Measurements from ENCODE around the gene CYP2A7. TPM values are rescaled to one million over a fixed set of nuclear protein-coding genes. Genes with fewer than 3 reads are reported as not detected.

Gene CYP2A7
- total and polyA plus RNA-seq, 2 donors (not counting 1 experiment from before 2014, with no cell fraction given): not detected

GRCh38 chr19:40928850-40929249, 46.8 kb upstream of the CYP2A7 start:
- Histone ChIP-seq H3K4me2 (replicated peaks; ENCODE audit: low read depth, low read length, poor library complexity, severe bottlenecking) (no peak overlapping the region), H3K4me1 (ENCODE audit: control insufficient read depth in 2 of 2, insufficient read depth in 2 of 2, low read length in 2 of 2) (no peaks in the 10 kb centered on the region), H3K27ac (ENCODE audit: low read length in 2 of 2) (no peak overlapping the region), H3K4me3 (ENCODE audit: control extremely low read depth in 1 of 5, extremely low read depth in 1 of 5, insufficient read depth in 1 of 5, low read depth in 2 of 5, low read length in 4 of 5) (no peak overlapping the region), H3K36me3 (replicated peaks in 1 of 2; ENCODE audit: control extremely low read depth in 1 of 2, control insufficient read depth in 1 of 2, extremely low read depth in 1 of 2, insufficient read depth in 2 of 2, low read length in 1 of 2) (no peaks in the 10 kb centered on the region), H4K20me1 (ENCODE audit: control insufficient read depth, insufficient read depth, low read length, poor library complexity, severe bottlenecking) (no peaks in the 10 kb centered on the region), H3K9ac (ENCODE audit: low read length) (no peak overlapping the region), H2AFZ (ENCODE audit: insufficient read depth, low read depth, low read length, poor library complexity, severe bottlenecking) (no peak overlapping the region), H3K79me2 (ENCODE audit: control insufficient read depth, insufficient read depth, low read length) (no peaks in the 10 kb centered on the region), H3K27me3 (replicated peaks in 1 of 4; ENCODE audit: control extremely low read depth in 1 of 4, control insufficient read depth in 3 of 4, insufficient read depth in 4 of 4, low read length in 3 of 4) (peaks cover 0 to 13% (median 0%) of the 10 kb centered on the region in 4 experiments), H3K9me3 (ENCODE audit: control extremely low read depth in 1 of 3, control insufficient read depth in 2 of 3, insufficient read depth in 1 of 3, low read length in 2 of 3) (no peaks in the 10 kb centered on the region)
- TF ChIP-seq CTCF (IDR thresholded peaks at IDR 0.05) (no peak), EZH2 (IDR thresholded peaks at IDR 0.05; ENCODE audit: borderline replicate concordance, insufficient read depth, low read depth, low read length, poor library complexity, severe bottlenecking) (no peak)
- intact Hi-C loops (cut with micrococcal nuclease): no loop called here
- no peak overlapping the region for H3K27ac Mint-ChIP-seq
- no peak overlapping the region for H3K4me3 Mint-ChIP-seq
- no peaks in the 10 kb centered on the region for H3K9me3 Mint-ChIP-seq (ENCODE audit: insufficient read depth)
- POLR2A ChIA-PET: no interaction called here
- DNase-seq: no peak
- H3K27me3 Mint-ChIP-seq: peaks cover 58% of the 10 kb centered on the region
- no CpG with 5 or more reads among the region's 1 CpG for WGBS (ENCODE audit: insufficient coverage)
- no peak for ATAC-seq (ENCODE audit: low read depth)
- no peaks in the 10 kb centered on the region for H3K4me1 Mint-ChIP-seq
- CTCF ChIA-PET: no interaction called here

- POLR2A ChIA-PET: no interaction called here
- intact Hi-C loops (cut with micrococcal nuclease): no loop called here
Observed at GRCh38 chr19:40927567-40927966, 45.5 kb upstream of the CYP2A7 start.

More at GRCh38 chr19:40927567-40927966, 45.5 kb upstream of the CYP2A7 start:
- Histone ChIP-seq H3K36me3 (replicated peaks in 1 of 2; ENCODE audit: control extremely low read depth in 1 of 2, control insufficient read depth in 1 of 2, extremely low read depth in 1 of 2, insufficient read depth in 2 of 2, low read length in 1 of 2) (no peaks in the 10 kb centered on the region), H3K79me2 (ENCODE audit: control insufficient read depth, insufficient read depth, low read length) (no peaks in the 10 kb centered on the region), H3K4me2 (replicated peaks; ENCODE audit: low read depth, low read length, poor library complexity, severe bottlenecking) (no peak overlapping the region), H2AFZ (ENCODE audit: insufficient read depth, low read depth, low read length, poor library complexity, severe bottlenecking) (no peak overlapping the region), H3K27me3 (replicated peaks in 1 of 4; ENCODE audit: control extremely low read depth in 1 of 4, control insufficient read depth in 3 of 4, insufficient read depth in 4 of 4, low read length in 3 of 4) (peaks cover 0 to 8% (median 0%) of the 10 kb centered on the region in 4 experiments), H4K20me1 (ENCODE audit: control insufficient read depth, insufficient read depth, low read length, poor library complexity, severe bottlenecking) (no peaks in the 10 kb centered on the region), H3K27ac (ENCODE audit: low read length in 2 of 2) (no peak overlapping the region), H3K4me1 (ENCODE audit: control insufficient read depth in 2 of 2, insufficient read depth in 2 of 2, low read length in 2 of 2) (no peaks in the 10 kb centered on the region), H3K9ac (ENCODE audit: low read length) (no peak overlapping the region), H3K4me3 (ENCODE audit: control extremely low read depth in 1 of 5, extremely low read depth in 1 of 5, insufficient read depth in 1 of 5, low read depth in 2 of 5, low read length in 4 of 5) (no peak overlapping the region), H3K9me3 (ENCODE audit: control extremely low read depth in 1 of 3, control insufficient read depth in 2 of 3, insufficient read depth in 1 of 3, low read length in 2 of 3) (no peaks in the 10 kb centered on the region)
- TF ChIP-seq CTCF (IDR thresholded peaks at IDR 0.05) (no peak), EZH2 (IDR thresholded peaks at IDR 0.05; ENCODE audit: borderline replicate concordance, insufficient read depth, low read depth, low read length, poor library complexity, severe bottlenecking) (no peak)
- CTCF ChIA-PET: no interaction called here
- Mint-ChIP-seq H3K4me3 (no peak overlapping the region), H3K27ac (no peak overlapping the region), H3K27me3 (peaks cover 52% of the 10 kb centered on the region), H3K4me1 (no peaks in the 10 kb centered on the region), H3K9me3 (ENCODE audit: insufficient read depth) (no peaks in the 10 kb centered on the region)
- ATAC-seq (ENCODE audit: low read depth): no peak
- DNase-seq: no peak
- no CpG with 5 or more reads among the region's 3 CpGs for WGBS (ENCODE audit: insufficient coverage)
